ENCODE results near the gene MLF2.

DNA sequence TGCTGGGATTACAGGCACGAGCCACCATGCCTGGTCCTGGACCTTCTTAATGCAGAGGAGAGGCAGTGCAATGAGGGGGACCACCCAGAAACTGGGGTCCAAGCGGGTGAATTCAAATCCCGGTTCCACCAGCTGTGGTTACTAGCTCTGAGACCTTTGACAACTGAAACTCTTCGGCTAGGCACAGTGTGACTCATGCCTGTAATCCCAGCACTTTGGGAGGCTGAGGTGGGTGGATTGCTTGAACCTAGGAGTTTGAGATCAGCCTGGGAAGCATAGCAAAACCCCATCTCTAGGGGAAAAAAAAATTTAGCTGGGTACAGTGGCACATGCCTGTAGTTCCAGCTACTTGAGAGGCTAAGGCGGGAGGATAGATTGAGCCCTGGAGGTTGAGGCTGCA lies 31.4 kb upstream of the MLF2 start:
- TF ChIP-seq POLR2A (IDR thresholded peaks at IDR 0.05) (no peak), POLR2AphosphoS5 (IDR thresholded peaks at IDR 0.05) (no peak)
